SKM-1 (cell line): ENCODE measurements around the gene CRYBA2.

Experiments
- DNase-seq: peaks from one replicate; lab custom pipeline; 2025; ENCODE audit not compliant: unreplicated experiment; lab: John Stamatoyannopoulos, UW

Gene CRYBA2

DNA sequence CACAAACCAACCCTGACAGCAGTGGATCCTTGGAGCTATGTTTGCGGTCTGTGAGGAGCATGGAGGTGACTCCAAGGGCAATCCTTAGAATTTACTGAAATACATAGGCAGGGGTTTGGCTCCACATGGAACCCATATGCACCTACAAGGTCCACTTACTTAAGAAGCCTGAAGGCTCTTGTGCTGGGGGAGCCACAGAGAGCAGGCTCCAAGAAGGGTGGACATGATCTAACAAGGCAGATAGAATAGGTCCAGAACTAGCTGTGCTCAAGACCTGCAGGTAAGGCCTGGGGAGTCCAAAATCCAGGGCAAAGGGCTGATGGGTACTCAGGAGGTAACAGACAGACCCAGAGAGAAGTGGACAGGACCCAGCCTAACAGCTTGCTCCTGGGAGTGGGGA is 34.9 kb downstream of the CRYBA2 start:
- no peak for DNase-seq

DNA sequence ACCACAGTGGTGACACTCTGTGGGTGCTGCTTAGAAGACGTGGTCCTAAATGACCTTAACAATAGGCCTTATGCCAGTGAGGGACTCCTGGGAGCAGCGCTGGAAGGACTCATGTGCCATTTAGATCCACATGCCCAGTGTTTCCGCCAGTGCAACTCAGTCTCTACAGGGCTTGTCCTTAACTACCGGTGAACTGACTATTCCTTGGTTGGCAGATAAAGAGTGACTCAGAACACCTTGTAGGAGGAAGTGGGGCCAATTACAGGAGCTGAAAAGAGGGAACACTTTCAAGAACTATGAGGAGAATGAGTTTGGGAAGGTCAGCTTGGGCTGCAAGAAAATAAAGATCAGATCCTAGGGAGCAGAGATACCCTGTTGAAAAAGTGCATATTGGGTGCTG is 35.6 kb downstream of the CRYBA2 start:
- no peak for DNase-seq

GRCh38 chr2:218956039-218956438 is 37.2 kb downstream of the CRYBA2 start:
- DNase-seq = no peak

- DNase-seq = no peak
Observed at GRCh38 chr2:218954541-218955300, 38.5 kb downstream of the CRYBA2 start.

GRCh38 chr2:218953366-218953954 is 39.8 kb downstream of the CRYBA2 start:
- DNase-seq = no peak

DNA sequence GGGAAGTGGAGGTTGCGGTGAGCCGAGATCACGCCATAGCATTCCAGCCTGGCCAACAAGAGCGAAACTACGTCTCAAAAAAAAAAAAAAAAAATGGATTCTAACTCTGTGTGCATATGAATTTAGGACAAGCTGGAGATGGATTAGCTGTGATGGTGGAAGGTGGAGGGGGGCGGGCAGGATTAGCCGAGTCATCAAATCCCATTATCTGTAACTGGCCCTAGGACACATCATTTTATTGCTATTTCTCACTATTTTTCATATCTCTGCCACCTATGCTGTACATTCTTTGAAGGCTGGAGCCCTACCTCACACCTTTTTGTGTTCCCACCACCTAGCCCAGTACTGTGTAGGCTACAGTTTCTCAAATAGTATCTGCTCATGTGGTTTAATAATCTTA is 41.1 kb downstream of the CRYBA2 start:
- DNase-seq = no peak

- no peak for DNase-seq
Observed at GRCh38 chr2:218946621-218947020, 46.6 kb downstream of the CRYBA2 start.

GRCh38 chr2:218944759-218945404 is 48.3 kb downstream of the CRYBA2 start:
- no peak for DNase-seq
